Stimulated activated CD8-positive, alpha-beta memory T cell treated with anti-CD3 and anti-CD28 coated beads, Interleukin-4, amount 100 ng/mL, for 48 hours (primary cell): ENCODE measurements around the gene SCRT2.

Experiments
- DNase-seq: peaks from one replicate; pipeline ENCODE4 v3.0.0-alpha.2; 2020

Gene SCRT2

GRCh38 chr20:669573-669972, 6.0 kb downstream of the SCRT2 start:
- no peak for DNase-seq

- DNase-seq = no peak
Measured at GRCh38 chr20:668638-669037, 7.0 kb downstream of the SCRT2 start.

DNA sequence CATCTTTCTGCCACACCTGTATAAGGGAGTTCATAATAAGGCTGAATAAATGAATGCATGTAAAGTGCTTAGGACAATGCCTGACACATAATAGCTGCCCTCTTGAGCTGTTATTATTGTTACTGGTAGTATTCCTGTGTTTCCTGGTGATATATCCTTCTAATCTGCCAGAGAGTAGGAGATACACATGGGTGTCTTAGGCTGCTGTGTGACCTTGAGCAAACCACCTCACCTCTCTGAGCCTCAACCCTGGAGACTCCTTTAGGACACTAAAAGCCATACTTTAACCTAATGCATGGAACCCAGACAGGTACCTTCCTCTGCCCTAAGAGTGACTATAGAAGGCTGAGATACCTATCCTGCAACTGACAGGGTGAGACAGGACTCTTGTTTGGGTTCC, 7.6 kb downstream of the SCRT2 start:
- DNase-seq = no peak

- peak; percentile 86 for DNase-seq
Measured at GRCh38 chr20:667351-668034, 8.1 kb downstream of the SCRT2 start.

- no peak for DNase-seq
Measured at GRCh38 chr20:666877-667276, 8.7 kb downstream of the SCRT2 start.

DNA sequence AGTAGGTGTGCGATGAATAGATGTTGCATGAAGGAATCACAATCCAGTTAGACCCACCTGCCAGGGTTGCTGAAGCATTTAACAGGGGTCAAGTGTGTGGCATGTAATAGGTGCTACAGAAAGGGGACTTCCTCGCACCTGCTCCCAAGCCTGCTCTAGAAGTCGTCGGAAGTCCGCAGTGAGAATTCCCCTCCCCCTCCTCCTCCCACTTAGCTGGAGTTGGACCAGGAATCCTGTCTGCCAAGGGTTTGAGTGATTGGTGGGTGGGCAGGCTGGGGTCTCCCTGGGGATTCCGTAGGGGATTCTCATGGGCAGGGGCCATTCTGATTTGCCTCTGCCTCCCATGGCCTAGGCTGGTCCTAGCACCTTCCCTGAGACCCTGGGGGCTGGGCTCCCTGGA, 10.3 kb downstream of the SCRT2 start:
- DNase-seq = no peak

DNA sequence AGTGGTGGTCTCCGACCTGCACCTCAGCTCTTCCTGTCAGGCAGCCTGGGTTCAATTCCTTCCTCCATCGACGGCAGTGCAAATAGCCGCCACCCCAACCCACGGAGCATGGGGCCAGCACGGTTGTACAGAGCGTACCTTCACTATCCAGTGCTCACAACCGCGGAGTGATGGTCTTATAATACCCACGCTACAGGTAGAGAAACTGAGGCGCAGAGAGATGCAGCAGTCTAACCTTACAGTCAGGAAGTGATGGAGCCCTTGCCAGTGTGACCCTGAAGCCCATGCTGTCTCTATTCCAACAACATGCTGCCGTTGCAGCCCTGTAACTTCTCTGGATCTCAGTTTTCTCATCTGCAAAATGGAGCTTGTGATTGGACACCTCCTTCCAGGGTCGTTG, 11.0 kb downstream of the SCRT2 start:
- DNase-seq = no peak

GRCh38 chr20:664151-664550, 11.5 kb downstream of the SCRT2 start:
- DNase-seq = no peak

DNA sequence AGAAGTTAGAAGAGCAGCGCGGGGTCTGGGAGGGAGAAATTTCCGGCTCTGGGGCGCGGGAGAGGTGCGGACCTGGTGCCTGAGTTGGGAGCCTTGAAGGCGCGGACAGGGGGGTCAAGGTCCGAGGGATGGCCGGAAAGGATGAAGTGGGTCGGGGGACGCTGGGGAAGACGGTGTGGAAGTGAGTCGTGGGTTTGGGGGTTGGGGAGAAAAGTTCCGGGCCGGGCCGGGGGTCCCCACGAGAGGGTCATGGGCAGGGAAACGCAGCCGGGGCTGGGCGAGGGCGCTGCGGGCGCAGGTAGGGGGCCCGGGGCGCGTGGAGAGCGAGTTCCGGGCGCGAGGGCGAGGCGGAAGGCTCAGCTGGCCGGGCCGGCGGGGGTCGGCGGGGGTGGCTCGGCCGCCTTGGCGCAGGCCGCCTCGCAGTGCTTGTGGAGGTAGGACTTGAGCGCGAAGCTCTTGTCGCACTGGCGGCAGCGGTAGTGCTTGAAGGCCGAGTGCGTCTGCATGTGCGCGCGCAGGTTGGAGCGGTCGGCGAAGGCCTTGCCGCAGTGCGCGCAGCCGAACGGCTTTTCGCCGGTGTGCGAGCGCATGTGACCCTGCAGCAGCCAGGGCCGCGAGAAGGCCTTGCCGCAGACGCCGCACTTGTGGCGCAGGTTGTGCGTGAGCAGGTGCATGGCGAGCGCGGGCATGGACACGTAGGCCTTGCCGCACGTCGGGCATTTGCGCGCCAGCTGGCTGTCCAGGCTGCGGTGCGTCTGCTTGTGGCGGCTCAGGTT, 12.1 kb downstream of the SCRT2 start:
- peak; percentile 34 for DNase-seq

DNA sequence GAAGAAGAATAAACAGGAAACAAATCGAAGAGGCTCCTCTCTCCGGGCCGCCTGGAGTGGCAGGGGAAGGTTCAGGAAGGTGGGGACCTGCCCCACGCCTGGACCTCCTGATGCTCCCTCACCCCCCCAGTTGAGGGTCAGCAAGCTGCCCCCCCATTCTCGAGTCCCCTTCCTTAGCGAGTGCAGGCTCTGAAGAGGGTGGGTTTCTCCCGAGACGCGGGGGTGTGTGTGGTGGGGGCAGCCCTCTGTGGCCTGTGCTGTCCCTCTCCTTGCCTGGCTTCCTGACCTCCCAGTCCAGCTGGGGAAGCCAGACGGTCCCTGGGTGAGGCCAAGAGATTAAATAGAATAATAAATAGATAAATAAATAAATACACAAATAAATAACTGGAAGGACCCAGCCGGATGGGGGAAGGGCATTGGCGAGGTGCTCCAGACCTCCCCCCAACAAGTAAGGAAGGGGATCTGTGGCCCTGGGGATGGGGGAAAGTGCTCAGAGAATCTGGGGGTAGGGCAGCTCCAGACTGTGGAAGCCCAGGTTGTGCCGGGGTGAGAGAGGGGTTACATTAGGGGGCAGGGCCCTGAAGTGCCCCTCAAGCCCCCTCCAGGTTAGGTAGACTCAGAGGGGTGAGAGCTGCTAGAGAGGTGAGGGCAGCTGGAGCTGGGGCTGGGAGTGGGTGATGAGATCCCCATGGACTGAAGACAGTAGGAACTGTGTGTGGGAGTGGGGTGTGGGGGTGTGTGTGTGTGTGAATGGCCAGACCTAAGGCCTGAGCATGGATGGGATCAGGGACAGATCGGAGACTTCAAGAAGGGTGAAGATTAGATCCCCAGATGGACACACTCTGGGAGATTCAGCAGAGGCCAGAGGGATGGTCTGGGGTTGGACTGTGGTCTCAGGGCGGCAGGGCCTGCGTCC, 13.1 kb downstream of the SCRT2 start:
- no peak for DNase-seq

GRCh38 chr20:661474-662270, 13.9 kb downstream of the SCRT2 start:
- DNase-seq = no peak

GRCh38 chr20:658731-659291, 16.8 kb downstream of the SCRT2 start:
- no peak for DNase-seq

DNA sequence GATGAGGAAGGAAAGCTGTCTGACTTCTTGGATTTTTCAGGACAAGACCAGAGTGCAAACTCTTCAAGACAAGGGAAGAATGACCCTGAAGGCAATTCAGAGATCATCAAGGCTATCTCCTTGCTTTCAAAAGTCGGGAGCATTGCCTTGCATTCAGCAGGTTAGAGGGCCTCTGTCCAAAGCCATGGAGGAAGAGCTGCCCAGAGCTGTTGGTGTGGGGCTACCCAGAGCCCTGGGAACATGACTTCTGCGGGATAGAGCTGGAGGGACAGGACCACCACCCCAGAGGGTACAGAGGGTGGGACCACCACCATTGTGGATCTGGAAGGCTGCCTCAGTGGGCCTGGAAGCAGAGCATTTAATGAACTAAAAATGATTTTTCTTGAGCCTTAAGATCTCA, 17.4 kb downstream of the SCRT2 start:
- DNase-seq = no peak

DNA sequence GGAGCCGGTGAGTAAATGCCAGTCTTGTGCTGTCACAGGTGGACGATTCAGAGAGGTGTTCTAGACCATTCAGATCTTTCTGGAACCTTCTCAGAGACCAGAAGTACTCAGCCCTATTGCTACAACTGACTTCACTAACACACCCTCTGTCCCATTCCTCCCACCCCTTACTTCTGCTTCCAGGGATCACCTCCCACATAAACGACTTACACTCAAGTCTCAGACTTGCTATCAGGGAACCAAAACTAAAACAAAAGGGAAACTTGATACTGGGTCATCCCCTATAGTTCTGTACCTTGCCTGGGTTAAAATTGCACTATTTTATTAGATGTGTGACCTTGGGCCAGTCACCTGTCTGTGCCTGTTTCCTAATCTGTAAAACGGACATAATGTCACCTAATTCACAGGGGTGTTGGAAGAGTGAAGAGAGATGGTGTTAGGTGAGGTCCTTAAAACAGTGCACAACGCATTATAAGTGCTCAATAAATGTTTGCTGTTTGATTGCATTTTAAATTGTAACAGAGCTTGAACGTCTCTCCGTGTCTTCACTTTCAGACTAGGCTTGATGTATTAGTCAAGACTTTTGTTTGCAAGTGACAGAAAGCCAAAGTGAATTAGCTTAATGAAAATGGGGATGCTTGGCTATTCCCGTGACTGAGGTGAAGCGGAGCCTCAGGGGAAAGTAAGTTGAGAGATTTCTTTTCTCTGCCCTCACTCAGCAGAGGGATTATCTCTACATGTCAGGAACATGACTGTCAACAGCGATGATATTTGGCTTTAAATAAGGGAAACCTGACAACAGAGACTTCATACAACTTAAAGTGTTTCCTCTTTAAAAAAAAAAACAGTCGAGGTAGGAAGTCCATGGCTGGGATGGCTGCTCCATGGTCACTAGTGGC, 19.6 kb downstream of the SCRT2 start:
- DNase-seq = no peak

- DNase-seq = no peak
Measured at GRCh38 chr20:654417-654750, 21.2 kb downstream of the SCRT2 start.

DNA sequence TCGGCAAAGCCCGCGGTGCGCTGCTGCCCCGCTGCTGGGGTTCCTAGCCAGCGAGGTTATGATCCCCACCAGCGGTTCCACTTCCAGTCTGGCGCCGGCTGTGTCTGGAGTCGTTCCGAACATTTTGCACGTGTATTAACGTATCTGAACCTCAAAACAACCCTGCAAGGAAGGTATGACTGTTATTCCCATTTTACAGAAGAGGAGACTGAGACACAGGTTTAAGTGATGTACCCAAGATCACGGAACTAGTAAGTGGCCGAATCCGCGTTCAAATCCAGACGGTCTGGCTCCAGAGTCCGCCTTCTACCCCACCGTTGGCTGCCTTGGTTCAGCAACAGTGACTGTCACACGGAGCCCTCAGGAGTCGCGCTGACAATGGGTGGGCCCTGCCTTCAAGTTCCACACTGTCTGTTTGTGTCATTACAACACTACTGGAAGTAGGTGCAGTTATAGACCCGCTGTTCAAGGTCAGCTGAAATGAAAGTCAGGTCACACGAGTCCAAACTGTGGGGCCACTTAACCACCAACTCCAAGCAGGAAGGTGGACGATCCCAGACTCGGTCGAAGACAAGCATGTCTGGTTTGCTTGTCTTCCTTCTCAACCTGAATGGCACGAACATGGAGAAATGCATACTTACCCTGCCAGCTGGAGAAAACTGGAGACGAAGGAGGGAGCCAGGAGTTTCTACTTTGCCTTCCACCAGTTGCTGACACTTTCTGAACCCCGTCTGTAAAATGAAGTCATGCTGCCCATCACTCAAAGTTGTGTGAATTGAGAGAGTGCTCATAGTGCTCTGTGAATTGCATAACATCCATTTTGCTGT, 21.8 kb downstream of the SCRT2 start:
- peak; percentile 30 for DNase-seq

DNA sequence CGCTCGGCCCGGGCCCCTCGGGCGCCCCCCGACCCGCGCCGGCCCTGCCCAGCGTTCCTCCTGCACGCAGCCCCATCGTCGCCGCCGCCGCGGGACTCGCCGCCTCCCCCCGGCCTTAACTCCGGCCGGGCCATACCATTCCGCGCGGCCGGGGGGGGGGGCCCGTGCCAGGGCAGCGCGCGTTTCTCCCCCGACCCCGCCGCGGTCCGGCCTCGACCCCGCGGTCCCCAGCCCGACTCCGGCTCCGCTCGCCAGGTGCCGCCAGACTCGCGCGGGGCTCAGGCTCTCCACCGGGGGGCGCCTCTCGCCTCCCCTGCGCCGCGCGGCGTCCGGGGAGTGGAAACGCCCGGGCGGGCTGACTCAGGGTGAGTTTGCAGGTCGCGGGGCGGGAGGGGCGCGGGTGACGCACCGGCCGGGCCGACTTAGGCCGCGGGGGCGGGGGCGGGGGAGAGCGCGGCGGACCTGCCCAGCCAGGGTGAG, 22.5 kb downstream of the SCRT2 start, which contains the start of gene SRXN1:
Gene SRXN1, minus strand, starts transcription at position 91 of the 480 bp plus-strand sequence. Its CDS starts 15 bp downstream, at position 76.
- peak; percentile 89 for DNase-seq

- DNase-seq = no peak
Measured at GRCh38 chr20:652615-653109, 22.9 kb downstream of the SCRT2 start.

DNA sequence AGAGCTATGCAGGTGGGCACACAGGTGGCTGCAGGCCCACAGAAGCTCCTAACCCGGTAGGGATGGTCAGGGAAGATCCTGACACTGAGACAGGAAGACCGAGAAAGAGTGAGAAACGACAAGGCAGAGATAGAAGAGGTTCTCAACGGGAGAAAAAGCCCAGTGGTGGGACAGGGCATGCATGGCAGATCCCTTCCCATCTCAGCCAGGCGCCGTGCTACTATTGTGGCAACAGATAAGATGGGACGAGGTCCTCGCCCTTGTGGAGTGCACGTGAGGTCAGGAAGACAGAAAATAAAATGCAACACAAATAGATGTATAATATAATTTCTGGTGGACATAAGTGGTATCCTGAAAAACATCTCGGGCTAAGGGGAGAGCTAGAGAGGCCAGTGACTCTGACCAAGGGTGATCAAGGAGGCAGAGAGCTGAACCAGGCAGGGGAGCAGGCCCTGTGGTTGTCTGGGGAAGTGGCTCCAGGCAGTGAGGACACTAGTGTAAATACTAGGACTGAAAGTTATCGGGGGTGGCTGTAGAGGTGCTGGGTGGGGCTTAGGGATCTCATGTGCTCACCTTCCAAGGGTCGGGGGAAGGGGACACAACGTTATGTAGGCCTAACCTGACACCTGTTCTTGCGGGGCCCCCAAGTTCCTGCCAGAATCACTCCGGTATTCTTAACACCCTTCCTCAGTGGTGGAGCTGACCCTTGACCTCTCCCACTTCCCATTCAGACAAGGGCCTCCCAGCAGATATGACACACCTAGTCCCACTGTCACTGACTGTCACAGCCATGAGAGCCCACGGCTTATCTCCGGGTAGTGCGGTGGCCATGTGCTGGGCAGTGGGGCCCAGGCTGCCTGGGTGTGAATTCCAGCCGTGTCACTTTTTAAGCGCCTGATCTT, 23.6 kb downstream of the SCRT2 start:
- DNase-seq = peak; percentile 35
